ENCODE measurements around the gene FHOD3. TPM values are rescaled to one million over a fixed set of nuclear protein-coding genes. Genes with fewer than 3 reads are reported as not detected.

FHOD3 gene
- total RNA-seq, 1 experiment from 2014 or later: 2.9 TPM

DNA sequence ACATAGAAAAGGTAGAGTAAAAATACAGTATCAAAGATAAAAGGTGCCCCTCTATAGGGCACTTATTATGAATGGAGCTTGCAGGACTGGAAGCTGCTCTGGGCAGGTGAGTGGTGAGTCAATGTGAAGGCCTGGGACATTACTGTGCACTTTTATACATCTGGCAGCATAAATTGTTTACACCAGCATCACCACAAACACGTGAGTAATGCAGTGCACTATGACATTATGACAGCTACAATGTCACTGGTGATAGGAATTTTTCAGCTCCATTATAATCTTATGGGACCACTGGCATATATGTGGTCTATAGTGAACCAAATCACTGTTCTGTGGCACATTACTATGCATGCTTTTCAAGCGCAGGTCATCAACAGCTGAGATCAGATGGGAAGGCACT, 483.2 kb downstream of the FHOD3 start:
- no peaks in the 10 kb centered on the region for H3K4me1 Mint-ChIP-seq (ENCODE audit: low read depth, unreplicated experiment)
- TF ChIP-seq, protein P1, sequence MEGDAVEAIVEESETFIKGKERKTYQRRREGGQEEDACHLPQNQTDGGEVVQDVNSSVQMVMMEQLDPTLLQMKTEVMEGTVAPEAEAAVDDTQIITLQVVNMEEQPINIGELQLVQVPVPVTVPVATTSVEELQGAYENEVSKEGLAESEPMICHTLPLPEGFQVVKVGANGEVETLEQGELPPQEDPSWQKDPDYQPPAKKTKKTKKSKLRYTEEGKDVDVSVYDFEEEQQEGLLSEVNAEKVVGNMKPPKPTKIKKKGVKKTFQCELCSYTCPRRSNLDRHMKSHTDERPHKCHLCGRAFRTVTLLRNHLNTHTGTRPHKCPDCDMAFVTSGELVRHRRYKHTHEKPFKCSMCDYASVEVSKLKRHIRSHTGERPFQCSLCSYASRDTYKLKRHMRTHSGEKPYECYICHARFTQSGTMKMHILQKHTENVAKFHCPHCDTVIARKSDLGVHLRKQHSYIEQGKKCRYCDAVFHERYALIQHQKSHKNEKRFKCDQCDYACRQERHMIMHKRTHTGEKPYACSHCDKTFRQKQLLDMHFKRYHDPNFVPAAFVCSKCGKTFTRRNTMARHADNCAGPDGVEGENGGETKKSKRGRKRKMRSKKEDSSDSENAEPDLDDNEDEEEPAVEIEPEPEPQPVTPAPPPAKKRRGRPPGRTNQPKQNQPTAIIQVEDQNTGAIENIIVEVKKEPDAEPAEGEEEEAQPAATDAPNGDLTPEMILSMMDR (IDR thresholded peaks at IDR 0.05; ENCODE audit: unreplicated experiment): no peak
- intact Hi-C loops (cut with micrococcal nuclease; ENCODE audit: unreplicated experiment): no loop called here
- H3K27ac Mint-ChIP-seq (ENCODE audit: unreplicated experiment): no peak overlapping the region
- no peaks in the 10 kb centered on the region for H3K27me3 Mint-ChIP-seq (ENCODE audit: unreplicated experiment)
- CTCF ChIA-PET: no interaction called here
- H3K9me3 Mint-ChIP-seq (ENCODE audit: low read depth, unreplicated experiment): no peaks in the 10 kb centered on the region
- DNase-seq: no peak
- no TSS peak for BruUV-seq (replicated peaks)
- peaks cover 6% of the 10 kb centered on the region for H3K36me3 Mint-ChIP-seq (ENCODE audit: insufficient read depth, unreplicated experiment)
- no peak overlapping the region for H3K4me3 Mint-ChIP-seq (ENCODE audit: low read depth, unreplicated experiment)

DNA sequence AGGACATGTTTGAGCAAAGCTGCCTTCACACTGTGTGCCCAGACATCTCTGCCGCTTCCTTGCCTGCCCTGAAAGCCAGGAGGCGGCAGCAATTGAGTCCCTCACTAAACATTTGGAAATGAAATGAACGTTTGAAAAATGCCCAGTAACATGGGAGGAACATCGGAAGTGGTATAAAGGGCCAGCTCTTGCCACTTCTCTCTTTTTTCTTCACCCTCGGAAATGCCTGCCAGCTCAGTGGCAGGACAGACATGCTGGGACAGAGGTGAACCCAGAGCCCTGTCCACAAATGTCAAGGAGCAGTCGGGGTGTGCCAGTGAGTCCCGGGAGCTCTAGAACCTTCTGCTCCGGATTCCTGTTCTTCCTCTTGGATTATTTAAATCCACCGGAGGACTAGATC, 485.2 kb downstream of the FHOD3 start:
- H3K4me3 Mint-ChIP-seq (ENCODE audit: low read depth, unreplicated experiment): no peak overlapping the region
- CTCF ChIA-PET: no interaction called here
- peaks cover 6% of the 10 kb centered on the region for H3K36me3 Mint-ChIP-seq (ENCODE audit: insufficient read depth, unreplicated experiment)
- H3K27ac Mint-ChIP-seq (ENCODE audit: unreplicated experiment): no peak overlapping the region
- no peak for DNase-seq
- BruUV-seq (replicated peaks): no TSS peak
- no peaks in the 10 kb centered on the region for H3K27me3 Mint-ChIP-seq (ENCODE audit: unreplicated experiment)
- H3K4me1 Mint-ChIP-seq (ENCODE audit: low read depth, unreplicated experiment): no peaks in the 10 kb centered on the region
- H3K9me3 Mint-ChIP-seq (ENCODE audit: low read depth, unreplicated experiment): no peaks in the 10 kb centered on the region
- TF ChIP-seq, protein P1 (IDR thresholded peaks at IDR 0.05; ENCODE audit: unreplicated experiment): no peak
- intact Hi-C loops (cut with micrococcal nuclease; ENCODE audit: unreplicated experiment): no loop called here

DNA sequence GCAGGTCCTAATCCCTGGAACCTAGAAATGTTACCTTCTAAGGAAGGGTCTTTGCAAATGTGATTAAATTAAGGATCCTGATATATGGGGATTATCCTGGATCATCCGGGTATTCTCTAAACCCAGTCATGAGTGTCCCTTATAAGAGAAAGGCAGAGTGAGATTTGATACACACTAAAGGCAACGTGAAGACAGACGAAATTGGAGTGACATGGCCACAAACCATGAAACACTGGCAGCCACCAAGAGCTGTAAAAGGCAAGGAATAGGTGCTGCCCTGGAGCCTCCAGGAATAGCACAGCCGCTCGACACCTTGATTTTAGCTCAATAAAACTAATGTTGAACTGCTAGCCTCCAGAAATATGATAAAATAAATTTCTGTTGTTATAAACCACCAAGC, 486.3 kb downstream of the FHOD3 start:
- no peaks in the 10 kb centered on the region for H3K4me1 Mint-ChIP-seq (ENCODE audit: low read depth, unreplicated experiment)
- TF ChIP-seq, protein P1 (IDR thresholded peaks at IDR 0.05; ENCODE audit: unreplicated experiment): no peak

DNA sequence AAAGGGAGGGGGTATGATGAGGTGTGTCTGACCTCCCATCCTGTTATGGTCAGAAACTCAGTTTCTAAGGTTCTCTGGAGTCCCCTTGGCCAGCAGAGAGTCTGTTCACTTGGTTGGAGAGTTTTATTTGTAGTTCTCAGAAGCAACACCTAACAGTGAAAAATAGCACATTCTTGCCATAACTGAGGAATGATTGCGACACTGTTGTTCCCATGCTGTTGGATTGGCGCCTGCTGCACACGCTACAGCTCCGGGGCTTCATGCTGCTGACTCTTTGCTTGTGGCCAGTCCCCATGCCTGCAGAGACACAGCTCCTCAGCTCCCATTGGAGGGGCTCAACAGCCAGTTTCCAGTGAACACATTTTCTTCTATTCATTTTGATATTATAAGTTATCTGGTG, 489.2 kb downstream of the FHOD3 start:
- H3K9me3 Mint-ChIP-seq (ENCODE audit: low read depth, unreplicated experiment): no peaks in the 10 kb centered on the region
- no TSS peak for BruUV-seq (replicated peaks)
- peaks cover 7% of the 10 kb centered on the region for H3K36me3 Mint-ChIP-seq (ENCODE audit: insufficient read depth, unreplicated experiment)
- intact Hi-C loops (cut with micrococcal nuclease; ENCODE audit: unreplicated experiment): no loop called here
- TF ChIP-seq, protein P1 (IDR thresholded peaks at IDR 0.05; ENCODE audit: unreplicated experiment): no peak
- H3K27ac Mint-ChIP-seq (ENCODE audit: unreplicated experiment): no peak overlapping the region
- no peak overlapping the region for H3K4me3 Mint-ChIP-seq (ENCODE audit: low read depth, unreplicated experiment)
- CTCF ChIA-PET: no interaction called here
- no peaks in the 10 kb centered on the region for H3K27me3 Mint-ChIP-seq (ENCODE audit: unreplicated experiment)
- no peaks in the 10 kb centered on the region for H3K4me1 Mint-ChIP-seq (ENCODE audit: low read depth, unreplicated experiment)
- no peak for DNase-seq

More for the DNA sequence above, 486.3 kb downstream of the FHOD3 start:
- H3K9me3 Mint-ChIP-seq (ENCODE audit: low read depth, unreplicated experiment): no peaks in the 10 kb centered on the region
- H3K36me3 Mint-ChIP-seq (ENCODE audit: insufficient read depth, unreplicated experiment): peaks cover 6% of the 10 kb centered on the region
- H3K27ac Mint-ChIP-seq (ENCODE audit: unreplicated experiment): no peak overlapping the region
- DNase-seq: no peak
- H3K27me3 Mint-ChIP-seq (ENCODE audit: unreplicated experiment): no peaks in the 10 kb centered on the region
- BruUV-seq (replicated peaks): no TSS peak
- H3K4me3 Mint-ChIP-seq (ENCODE audit: low read depth, unreplicated experiment): no peak overlapping the region
- intact Hi-C loops (cut with micrococcal nuclease; ENCODE audit: unreplicated experiment): no loop called here
- CTCF ChIA-PET: no interaction called here
